BE2C (cell line): ENCODE data around the gene TBCC. TPM values are rescaled to one million over a fixed set of nuclear protein-coding genes. Genes with fewer than 3 reads are reported as not detected.

Source experiments
- DNase-seq: peaks from one replicate; pipeline ENCODE4 v3.0.0-alpha.2; 2020
- H3K27me3 ChIP-seq: fragments of 250-450 bp; sonication (Bioruptor Pico); 2 replicates; pipeline ENCODE4 v1.5.1; 2020; ENCODE audit warnings: mild to moderate bottlenecking
- H3K36me3 ChIP-seq: fragments of 250-450 bp; sonication (Bioruptor Pico); 2 replicates; pipeline ENCODE4 v1.5.1; 2020; ENCODE audit warnings: mild to moderate bottlenecking
- H3K4me1 ChIP-seq: fragments of 250-450 bp; sonication (Bioruptor Pico); 2 replicates; pipeline ENCODE4 v1.5.1; 2020
- H3K4me3 ChIP-seq: 2 replicates; pipeline ENCODE4 v1.5.1; 2011; ENCODE audit warnings: low read depth, low read length
- H3K9me3 ChIP-seq: fragments of 250-450 bp; sonication (Bioruptor Pico); 2 replicates; pipeline ENCODE4 v1.5.1; 2020
- CTCF ChIP-seq: IDR thresholded peaks from 2 replicates; pipeline ENCODE4 v1.5.1; 2012; ENCODE audit warnings: mild to moderate bottlenecking, low read depth, low read length
- polyA plus RNA-seq: library from polyadenylated mRNA; unstranded; fragments of >200 nt; gene quantifications from one replicate; pipeline ENCODE4 v1.2.1, GENCODE V29; 2012; ENCODE audit warnings: low read depth, missing spikeins; ENCODE audit not compliant: insufficient read length, insufficient read depth

TBCC gene, protein sequence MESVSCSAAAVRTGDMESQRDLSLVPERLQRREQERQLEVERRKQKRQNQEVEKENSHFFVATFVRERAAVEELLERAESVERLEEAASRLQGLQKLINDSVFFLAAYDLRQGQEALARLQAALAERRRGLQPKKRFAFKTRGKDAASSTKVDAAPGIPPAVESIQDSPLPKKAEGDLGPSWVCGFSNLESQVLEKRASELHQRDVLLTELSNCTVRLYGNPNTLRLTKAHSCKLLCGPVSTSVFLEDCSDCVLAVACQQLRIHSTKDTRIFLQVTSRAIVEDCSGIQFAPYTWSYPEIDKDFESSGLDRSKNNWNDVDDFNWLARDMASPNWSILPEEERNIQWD
- polyA plus RNA-seq = 134 TPM

DNA sequence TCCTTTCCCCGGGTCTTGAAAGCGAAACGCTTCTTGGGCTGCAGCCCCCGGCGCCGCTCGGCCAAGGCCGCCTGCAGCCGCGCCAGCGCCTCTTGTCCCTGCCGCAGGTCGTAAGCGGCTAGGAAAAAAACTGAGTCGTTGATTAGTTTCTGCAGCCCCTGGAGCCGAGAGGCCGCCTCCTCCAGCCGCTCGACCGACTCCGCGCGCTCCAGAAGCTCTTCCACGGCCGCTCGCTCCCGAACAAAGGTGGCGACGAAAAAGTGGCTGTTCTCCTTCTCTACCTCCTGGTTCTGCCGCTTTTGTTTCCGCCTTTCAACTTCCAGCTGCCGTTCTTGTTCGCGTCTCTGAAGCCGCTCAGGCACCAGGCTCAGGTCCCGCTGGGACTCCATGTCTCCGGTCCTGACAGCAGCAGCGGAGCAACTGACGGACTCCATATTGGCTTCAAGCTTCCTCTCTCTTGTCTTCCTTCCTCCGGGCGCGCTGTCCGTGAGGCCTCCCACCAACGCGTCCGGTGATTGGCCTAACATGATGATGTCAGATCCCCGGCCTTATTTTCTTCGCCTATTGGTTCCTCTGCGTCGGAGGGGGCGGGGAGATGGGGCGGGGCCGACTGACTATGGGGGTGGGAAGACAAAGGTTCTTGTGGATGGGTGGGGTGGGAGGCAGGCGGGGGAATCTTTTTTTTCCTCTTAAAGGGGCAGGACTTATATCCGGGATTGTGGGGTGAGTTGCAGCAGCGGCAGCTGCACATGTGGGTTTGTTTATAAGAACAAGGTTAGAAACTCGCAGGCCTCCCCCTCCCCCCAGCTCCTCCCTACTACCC, at the start of gene TBCC:
TSS of gene TBCC (minus strand) at position 464 of the 823 bp plus-strand sequence. CDS start at position 434, 30 bp downstream.
- H3K9me3 ChIP-seq = no peaks in the 10 kb centered on the region
- TF ChIP-seq CTCF = no peak
- H3K27me3 ChIP-seq = no peaks in the 10 kb centered on the region
- peaks cover 4% of the 10 kb centered on the region; the same call in 1 of the 2 replicates for H3K36me3 ChIP-seq
- peaks cover 9% of the 10 kb centered on the region for H3K4me1 ChIP-seq
- DNase-seq = peak; percentile 96
- peak within 1 kb of the TSS; percentile 99 for H3K4me3 ChIP-seq

- TF ChIP-seq CTCF = no peak
Measured at GRCh38 chr6:42795651-42796050, 49.7 kb upstream of the TBCC start.

GRCh38 chr6:42791706-42792320, 45.9 kb upstream of the TBCC start:
- Histone ChIP-seq H3K36me3 (peaks cover 7% of the 10 kb centered on the region), H3K4me3 (no peak overlapping the region), H3K4me1 (peaks cover 2% of the 10 kb centered on the region; the same call in 1 of the 2 replicates), H3K9me3 (no peaks in the 10 kb centered on the region), H3K27me3 (no peaks in the 10 kb centered on the region)
- no peak for TF ChIP-seq CTCF
- no peak for DNase-seq

More at GRCh38 chr6:42795651-42796050, 49.7 kb upstream of the TBCC start:
- Histone ChIP-seq H3K4me3 (no peak overlapping the region), H3K36me3 (no peaks in the 10 kb centered on the region), H3K27me3 (no peaks in the 10 kb centered on the region), H3K9me3 (no peaks in the 10 kb centered on the region), H3K4me1 (peaks cover under 1% of the 10 kb centered on the region; the same call in 1 of the 2 replicates)
- DNase-seq = no peak

GRCh38 chr6:42790549-42791181, 44.8 kb upstream of the TBCC start:
- no peaks in the 10 kb centered on the region for H3K27me3 ChIP-seq
- H3K4me3 ChIP-seq = no peak overlapping the region
- H3K4me1 ChIP-seq = peaks cover 6% of the 10 kb centered on the region; the same call in 1 of the 2 replicates
- no peak for TF ChIP-seq CTCF
- DNase-seq = no peak
- H3K9me3 ChIP-seq = no peaks in the 10 kb centered on the region
- H3K36me3 ChIP-seq = peaks cover 7% of the 10 kb centered on the region

GRCh38 chr6:42788671-42789070, 42.8 kb upstream of the TBCC start:
- Histone ChIP-seq H3K4me1 (peaks cover 6% of the 10 kb centered on the region; the same call in 1 of the 2 replicates), H3K4me3 (no peak overlapping the region), H3K27me3 (no peaks in the 10 kb centered on the region), H3K9me3 (no peaks in the 10 kb centered on the region), H3K36me3 (peaks cover 7% of the 10 kb centered on the region)
- TF ChIP-seq CTCF = no peak
- no peak for DNase-seq
